HEK293 (cell line): ENCODE results near the gene PRKG1.

Experiments used
- HOXA7 ChIP-seq: sonication (generic); formaldehyde crosslinking; IDR thresholded peaks from 2 replicates; pipeline ENCODE4 v1.8.1; 2022; ENCODE audit warnings: missing genetic modification reagents, borderline replicate concordance
- PBX3 ChIP-seq: sonication (generic); formaldehyde crosslinking; IDR thresholded peaks from 2 replicates; pipeline ENCODE4 v1.8.1; 2022; ENCODE audit warnings: mild to moderate bottlenecking, moderate library complexity, missing genetic modification reagents
- ZFP41 ChIP-seq: fragments of 450-650 bp; formaldehyde crosslinking; IDR thresholded peaks from 2 replicates; pipeline ENCODE4 v1.5.1; 2016; ENCODE audit warnings: missing biosample characterization, missing genetic modification characterization, borderline replicate concordance
- ZNF341 ChIP-seq: fragments of 450-650 bp; formaldehyde crosslinking; IDR thresholded peaks from 2 replicates; pipeline ENCODE4; 2016; ENCODE audit warnings: low read depth, missing biosample characterization, missing genetic modification characterization
- ZNF530 ChIP-seq: fragments of 450-650 bp; formaldehyde crosslinking; IDR thresholded peaks from 2 replicates; pipeline ENCODE4 v1.5.1; 2016; ENCODE audit warnings: low read depth, missing biosample characterization, missing genetic modification characterization
- ZNF639 ChIP-seq: fragments of 450-650 bp; formaldehyde crosslinking; IDR thresholded peaks from 2 replicates; pipeline ENCODE4 v1.5.1; 2016; ENCODE audit warnings: missing biosample characterization, missing genetic modification characterization
- TF ChIP-seq, protein P1 (sequence below): fragments of 450-650 bp; formaldehyde crosslinking; IDR thresholded peaks from 2 replicates; pipeline ENCODE4 v1.5.1; 2016; ENCODE audit warnings: missing biosample characterization, missing genetic modification characterization
- TF ChIP-seq, protein P2 (sequence below): fragments of 450-650 bp; formaldehyde crosslinking; optimal IDR thresholded peaks from 2 replicates; pipeline ENCODE3; 2016; ENCODE audit warnings: missing biosample characterization, mild to moderate bottlenecking, missing genetic modification characterization
- TF ChIP-seq, protein P3 (sequence below): fragments of 450-650 bp; formaldehyde crosslinking; IDR thresholded peaks from 2 replicates; pipeline ENCODE4 v1.5.1; 2016; ENCODE audit warnings: missing biosample characterization, missing genetic modification characterization
- TF ChIP-seq, protein P4 (sequence below): fragments of 450-650 bp; formaldehyde crosslinking; IDR thresholded peaks from 2 replicates; pipeline ENCODE4 v1.5.1; 2016; ENCODE audit warnings: missing biosample characterization, missing genetic modification characterization, low read depth
- TF ChIP-seq, protein P5 (sequence below): fragments of 450-650 bp; formaldehyde crosslinking; IDR thresholded peaks from 2 replicates; pipeline ENCODE4 v1.5.1; 2017; ENCODE audit warnings: missing biosample characterization, missing genetic modification characterization

DNA sequence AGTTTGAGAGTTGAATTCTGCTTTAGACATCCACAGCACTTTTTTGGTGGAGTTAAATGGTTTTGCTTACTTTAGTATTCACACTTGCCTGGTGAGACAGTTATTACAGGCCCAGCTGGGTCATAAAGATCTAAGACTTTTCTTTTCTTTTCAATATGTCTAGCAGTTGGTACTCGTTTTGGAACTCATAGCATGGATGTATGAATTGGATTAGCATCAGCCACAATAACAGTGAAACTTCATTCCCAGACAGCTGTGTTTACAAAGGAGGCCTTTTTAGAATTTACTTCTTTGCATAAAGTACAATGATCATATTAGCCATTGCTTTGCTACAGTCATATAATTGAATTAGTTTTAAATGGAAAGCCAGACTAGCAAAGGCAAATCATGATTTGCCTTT is 1071.3 kb downstream of the PRKG1 start:
- TF ChIP-seq, protein P1, sequence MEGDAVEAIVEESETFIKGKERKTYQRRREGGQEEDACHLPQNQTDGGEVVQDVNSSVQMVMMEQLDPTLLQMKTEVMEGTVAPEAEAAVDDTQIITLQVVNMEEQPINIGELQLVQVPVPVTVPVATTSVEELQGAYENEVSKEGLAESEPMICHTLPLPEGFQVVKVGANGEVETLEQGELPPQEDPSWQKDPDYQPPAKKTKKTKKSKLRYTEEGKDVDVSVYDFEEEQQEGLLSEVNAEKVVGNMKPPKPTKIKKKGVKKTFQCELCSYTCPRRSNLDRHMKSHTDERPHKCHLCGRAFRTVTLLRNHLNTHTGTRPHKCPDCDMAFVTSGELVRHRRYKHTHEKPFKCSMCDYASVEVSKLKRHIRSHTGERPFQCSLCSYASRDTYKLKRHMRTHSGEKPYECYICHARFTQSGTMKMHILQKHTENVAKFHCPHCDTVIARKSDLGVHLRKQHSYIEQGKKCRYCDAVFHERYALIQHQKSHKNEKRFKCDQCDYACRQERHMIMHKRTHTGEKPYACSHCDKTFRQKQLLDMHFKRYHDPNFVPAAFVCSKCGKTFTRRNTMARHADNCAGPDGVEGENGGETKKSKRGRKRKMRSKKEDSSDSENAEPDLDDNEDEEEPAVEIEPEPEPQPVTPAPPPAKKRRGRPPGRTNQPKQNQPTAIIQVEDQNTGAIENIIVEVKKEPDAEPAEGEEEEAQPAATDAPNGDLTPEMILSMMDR (tag by site-specific recombination): no peak
- TF ChIP-seq PBX3 (CRISPR knock-in tag) (no peak), ZNF530 (tag by site-specific recombination) (no peak), HOXA7 (CRISPR knock-in tag) (no peak), ZNF639 (no peak), ZFP41 (tag by site-specific recombination) (no peak), ZNF341 (tag by site-specific recombination) (no peak)
- TF ChIP-seq, protein P2, sequence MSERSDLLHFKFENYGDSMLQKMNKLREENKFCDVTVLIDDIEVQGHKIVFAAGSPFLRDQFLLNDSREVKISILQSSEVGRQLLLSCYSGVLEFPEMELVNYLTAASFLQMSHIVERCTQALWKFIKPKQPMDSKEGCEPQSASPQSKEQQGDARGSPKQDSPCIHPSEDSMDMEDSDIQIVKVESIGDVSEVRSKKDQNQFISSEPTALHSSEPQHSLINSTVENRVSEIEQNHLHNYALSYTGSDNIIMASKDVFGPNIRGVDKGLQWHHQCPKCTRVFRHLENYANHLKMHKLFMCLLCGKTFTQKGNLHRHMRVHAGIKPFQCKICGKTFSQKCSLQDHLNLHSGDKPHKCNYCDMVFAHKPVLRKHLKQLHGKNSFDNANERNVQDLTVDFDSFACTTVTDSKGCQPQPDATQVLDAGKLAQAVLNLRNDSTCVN (tag by site-specific recombination): no peak
- TF ChIP-seq, protein P3, sequence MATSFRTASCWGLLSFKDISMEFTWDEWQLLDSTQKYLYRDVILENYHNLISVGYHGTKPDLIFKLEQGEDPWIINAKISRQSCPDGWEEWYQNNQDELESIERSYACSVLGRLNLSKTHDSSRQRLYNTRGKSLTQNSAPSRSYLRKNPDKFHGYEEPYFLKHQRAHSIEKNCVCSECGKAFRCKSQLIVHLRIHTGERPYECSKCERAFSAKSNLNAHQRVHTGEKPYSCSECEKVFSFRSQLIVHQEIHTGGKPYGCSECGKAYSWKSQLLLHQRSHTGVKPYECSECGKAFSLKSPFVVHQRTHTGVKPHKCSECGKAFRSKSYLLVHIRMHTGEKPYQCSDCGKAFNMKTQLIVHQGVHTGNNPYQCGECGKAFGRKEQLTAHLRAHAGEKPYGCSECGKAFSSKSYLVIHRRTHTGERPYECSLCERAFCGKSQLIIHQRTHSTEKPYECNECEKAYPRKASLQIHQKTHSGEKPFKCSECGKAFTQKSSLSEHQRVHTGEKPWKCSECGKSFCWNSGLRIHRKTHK (tag by site-specific recombination): no peak
- TF ChIP-seq, protein P4, sequence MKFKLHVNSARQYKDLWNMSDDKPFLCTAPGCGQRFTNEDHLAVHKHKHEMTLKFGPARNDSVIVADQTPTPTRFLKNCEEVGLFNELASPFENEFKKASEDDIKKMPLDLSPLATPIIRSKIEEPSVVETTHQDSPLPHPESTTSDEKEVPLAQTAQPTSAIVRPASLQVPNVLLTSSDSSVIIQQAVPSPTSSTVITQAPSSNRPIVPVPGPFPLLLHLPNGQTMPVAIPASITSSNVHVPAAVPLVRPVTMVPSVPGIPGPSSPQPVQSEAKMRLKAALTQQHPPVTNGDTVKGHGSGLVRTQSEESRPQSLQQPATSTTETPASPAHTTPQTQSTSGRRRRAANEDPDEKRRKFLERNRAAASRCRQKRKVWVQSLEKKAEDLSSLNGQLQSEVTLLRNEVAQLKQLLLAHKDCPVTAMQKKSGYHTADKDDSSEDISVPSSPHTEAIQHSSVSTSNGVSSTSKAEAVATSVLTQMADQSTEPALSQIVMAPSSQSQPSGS (tag by site-specific recombination): no peak
- TF ChIP-seq, protein P5, sequence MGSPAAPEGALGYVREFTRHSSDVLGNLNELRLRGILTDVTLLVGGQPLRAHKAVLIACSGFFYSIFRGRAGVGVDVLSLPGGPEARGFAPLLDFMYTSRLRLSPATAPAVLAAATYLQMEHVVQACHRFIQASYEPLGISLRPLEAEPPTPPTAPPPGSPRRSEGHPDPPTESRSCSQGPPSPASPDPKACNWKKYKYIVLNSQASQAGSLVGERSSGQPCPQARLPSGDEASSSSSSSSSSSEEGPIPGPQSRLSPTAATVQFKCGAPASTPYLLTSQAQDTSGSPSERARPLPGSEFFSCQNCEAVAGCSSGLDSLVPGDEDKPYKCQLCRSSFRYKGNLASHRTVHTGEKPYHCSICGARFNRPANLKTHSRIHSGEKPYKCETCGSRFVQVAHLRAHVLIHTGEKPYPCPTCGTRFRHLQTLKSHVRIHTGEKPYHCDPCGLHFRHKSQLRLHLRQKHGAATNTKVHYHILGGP (tag by site-specific recombination): no peak
